HCT116 (cell line): ENCODE data around the gene OR6Q1. TPM values are rescaled to one million over a fixed set of nuclear protein-coding genes. Genes with fewer than 3 reads are reported as not detected.

ENCODE experiments used
- ATAC-seq: fragments of 200-7000 bp; cut with Tn5 transposase; 2 replicates; pipeline ENCODE4 v1.9.1; 2020; ENCODE audit warnings: mild to moderate bottlenecking, moderate library complexity
- BruUV-seq: library from RNA; stranded (reverse); fragments of 400-500 nt; replicated peaks from 2 replicates; lab custom pipeline; 2021; lab: Mats Ljungman, UMichigan
- CTCF ChIA-PET: fragments of 300-600 bp; sonication (Branson Sonifier 250); formaldehyde crosslinking; loops from one replicate; lab custom pipeline; 2021; ENCODE audit warnings: antibody characterized with exemption; lab: Charles Lee
- POLR2A ChIA-PET: fragments of 300-600, 350-600 bp; sonication (Branson Sonifier 250); formaldehyde crosslinking; loops from one replicate; lab custom pipeline; 2021; ENCODE audit warnings: antibody characterized with exemption; lab: Charles Lee
- RAD21 ChIA-PET, 2 experiments: fragments of 300-600 bp; sonication (Branson Sonifier 250); formaldehyde crosslinking; loops; one replicate each; lab custom pipeline; 2023; ENCODE audit warnings: low total read pairs in 2 of 2; ENCODE audit not compliant: uncharacterized antibody in 2 of 2, unreplicated experiment in 2 of 2, low non-redundant PET in 1 of 2; lab: Charles Lee
- DNase-seq: peaks from one replicate; pipeline ENCODE4 v3.0.0-alpha.2; 2010; ENCODE audit warnings: low read depth, low spot score
- H2AFZ ChIP-seq: fragments of 200-600 bp; shearing (Covaris generic), sonication (generic); 2 replicates; pipeline ENCODE4 v1.6.1; 2017; ENCODE audit warnings: low read depth, mixed run types, mixed read lengths, antibody characterized with exemption, low read length; ENCODE audit not compliant: poor library complexity, severe bottlenecking
- H3K27ac ChIP-seq: 2 replicates; pipeline ENCODE4 v1.5.1; 2012; ENCODE audit warnings: low read depth, low read length
- H3K27me3 ChIP-seq: fragments of 200-600 bp; sonication (generic); 2 replicates; pipeline ENCODE4 v1.6.1; 2016; ENCODE audit warnings: mixed run types, low read length, mixed read lengths; ENCODE audit not compliant: insufficient read depth
- H3K36me3 ChIP-seq, 2 experiments: fragments of 200-500 bp in 1 of 2; fragments of 200-600 bp in 1 of 2; sonication (Bioruptor generic) in 1 of 2; sonication (generic) in 1 of 2; 2 replicates each; pipeline versions ENCODE4 v1.5.1 to v1.6.1; 2014 to 2016; ENCODE audit warnings: low read length in 2 of 2, inconsistent platforms in 1 of 2, mixed read lengths in 1 of 2, mixed run types in 1 of 2; ENCODE audit not compliant: insufficient read depth in 2 of 2, control insufficient read depth in 1 of 2
- H3K4me1 ChIP-seq, 2 experiments: fragments of 200-600 bp in 1 of 2; sonication (generic) in 1 of 2; 2 replicates each; pipeline versions ENCODE4 v1.5.1 to v1.6.1; 2012 to 2017; ENCODE audit warnings: low read length in 2 of 2, inconsistent platforms in 1 of 2, mild to moderate bottlenecking in 1 of 2, mixed read lengths in 1 of 2, mixed run types in 1 of 2, moderate library complexity in 1 of 2; ENCODE audit not compliant: insufficient read depth in 2 of 2, control insufficient read depth in 1 of 2
- H3K4me2 ChIP-seq: fragments of 200-600 bp; sonication (generic); 2 replicates; pipeline ENCODE4 v1.6.1; 2017; ENCODE audit warnings: mixed run types, low read length, mixed read lengths
- H3K4me3 ChIP-seq, 2 experiments: fragments of 200-600 bp in 1 of 2; sonication (generic) in 1 of 2; replicated peaks in 1 of 2; 2 replicates each; pipeline ENCODE4 v1.5.1; 2011 to 2016; ENCODE audit warnings: low read length in 2 of 2, control low read depth in 1 of 2, low read depth in 1 of 2, mild to moderate bottlenecking in 1 of 2, mixed read lengths in 1 of 2, mixed run types in 1 of 2
- H3K79me2 ChIP-seq: fragments of 200-600 bp; sonication (generic); 2 replicates; pipeline ENCODE4 v1.6.1; 2017; ENCODE audit warnings: mild to moderate bottlenecking, mixed run types, low read length, moderate library complexity, mixed read lengths; ENCODE audit not compliant: insufficient read depth
- H3K9ac ChIP-seq: fragments of 200-600 bp; sonication (generic); 2 replicates; pipeline ENCODE4 v1.6.1; 2016; ENCODE audit warnings: low read length, mixed read lengths
- H3K9me2 ChIP-seq: fragments of 200-600 bp; sonication (generic), shearing (Covaris generic); 2 replicates; pipeline ENCODE4 v1.6.1; 2017; ENCODE audit warnings: mixed run types, mild to moderate bottlenecking, moderate library complexity; ENCODE audit not compliant: insufficient read depth
- H3K9me3 ChIP-seq, 2 experiments: fragments of 200-500 bp in 1 of 2; fragments of 200-600 bp in 1 of 2; sonication (Bioruptor generic) in 1 of 2; sonication (generic) in 1 of 2; 2 replicates each; pipeline ENCODE4 v1.6.1; 2014 to 2017; ENCODE audit warnings: low read length in 2 of 2, mixed read lengths in 2 of 2, inconsistent platforms in 1 of 2, low read depth in 1 of 2, mild to moderate bottlenecking in 1 of 2, mixed run types in 1 of 2, moderate library complexity in 1 of 2; ENCODE audit not compliant: control insufficient read depth in 1 of 2, insufficient read depth in 1 of 2
- H4K20me1 ChIP-seq: fragments of 200-600 bp; sonication (generic), shearing (Covaris generic); 2 replicates; pipeline ENCODE4 v1.6.1; 2017; ENCODE audit warnings: mixed run types, mild to moderate bottlenecking, moderate library complexity; ENCODE audit not compliant: insufficient read depth
- CBX3 ChIP-seq: IDR thresholded peaks from 2 replicates; pipeline ENCODE4 v1.6.1; 2012; ENCODE audit warnings: low read depth
- CEBPB ChIP-seq: IDR thresholded peaks from 2 replicates; pipeline ENCODE4 v1.6.1; 2012; ENCODE audit warnings: low read depth
- CTCF ChIP-seq, 3 experiments: fragments of 200-600 bp in 1 of 3; sonication (generic) in 1 of 3; IDR thresholded peaks in 2 of 3; conservative IDR thresholded peaks in 1 of 3; 2 replicates each; pipeline ENCODE4 v1.5.1; 2012 to 2017; ENCODE audit warnings: low read depth in 2 of 3, low read length in 2 of 3, antibody characterized with exemption in 1 of 3, borderline replicate concordance in 1 of 3, control low read depth in 1 of 3, mild to moderate bottlenecking in 1 of 3, mixed read lengths in 1 of 3, mixed run types in 1 of 3, moderate library complexity in 1 of 3; ENCODE audit not compliant: insufficient read depth in 1 of 3
- EGR1 ChIP-seq: IDR thresholded peaks from 2 replicates; pipeline ENCODE4 v1.6.1; 2012; ENCODE audit warnings: low read depth
- FOSL1 ChIP-seq: IDR thresholded peaks from 2 replicates; pipeline ENCODE4 v1.6.1; 2012; ENCODE audit warnings: low read depth
- POLR2A ChIP-seq: IDR thresholded peaks from 2 replicates; pipeline ENCODE4 v1.7.0; 2011; ENCODE audit warnings: borderline replicate concordance; ENCODE audit not compliant: insufficient read depth, insufficient read length; ENCODE audit errors: extremely low read depth
- POLR2AphosphoS5 ChIP-seq: IDR thresholded peaks from 2 replicates; pipeline ENCODE4 v1.6.1; 2011; ENCODE audit warnings: mild to moderate bottlenecking, low read depth, low read length, moderate library complexity
- SIN3A ChIP-seq: IDR thresholded peaks from 2 replicates; pipeline ENCODE4 v1.6.1; 2012; ENCODE audit warnings: low read depth
- SP1 ChIP-seq: IDR thresholded peaks from 2 replicates; pipeline ENCODE4 v1.6.1; 2012; ENCODE audit warnings: low read depth
- TCF7L2 ChIP-seq: IDR thresholded peaks from 2 replicates; pipeline ENCODE4 v1.7.0; 2011; ENCODE audit warnings: borderline replicate concordance, inconsistent platforms; ENCODE audit not compliant: insufficient read depth, insufficient read length; ENCODE audit errors: extremely low read depth
- YY1 ChIP-seq: IDR thresholded peaks from 2 replicates; pipeline ENCODE4 v1.6.1; 2011; ENCODE audit warnings: low read length, low read depth, moderate library complexity, mild to moderate bottlenecking; ENCODE audit not compliant: insufficient replicate concordance; ENCODE audit errors: extremely low read depth
- ZBTB33 ChIP-seq: IDR thresholded peaks from 2 replicates; pipeline ENCODE4 v1.6.1; 2011; ENCODE audit warnings: mild to moderate bottlenecking, low read length, moderate library complexity; ENCODE audit not compliant: insufficient replicate concordance; ENCODE audit errors: extremely low read depth
- ZFX ChIP-seq: fragments of 450-650 bp; IDR thresholded peaks from 2 replicates; pipeline ENCODE4 v1.6.1; 2017
- intact Hi-C: fragments of 100-400 bp; cut with micrococcal nuclease; formaldehyde crosslinking; loops from 2 replicates; pipeline ENCODE4 v1.10.0; 2022
- total RNA-seq: library from RNA; stranded (reverse); gene quantifications from one replicate; pipeline ENCODE4 v1.2.1, GENCODE V29; 2021; ENCODE audit not compliant: unreplicated experiment

OR6Q1 gene
- total RNA-seq, 1 experiment from 2014 or later = not detected

GRCh38 chr11:58024601-58025091 is 6.1 kb upstream of the OR6Q1 start:
- intact Hi-C loops = no loop called here
- no peak for ATAC-seq

More at GRCh38 chr11:58024601-58025091, 6.1 kb upstream of the OR6Q1 start:
- Histone ChIP-seq H3K36me3 (no peaks in the 10 kb centered on the region), H3K9me3 (no peaks in the 10 kb centered on the region)
- ChIA-PET POLR2A (no interaction called here), CTCF (no interaction called here)
- TF ChIP-seq POLR2AphosphoS5 (no peak), CEBPB (no peak), ZBTB33 (no peak), SP1 (no peak), CBX3 (no peak), SIN3A (no peak), EGR1 (no peak), POLR2A (no peak), YY1 (no peak), FOSL1 (no peak), TCF7L2 (no peak), ZFX (no peak), CTCF (IDR thresholded peaks at IDR 0.05 in 2 of 3, conservative IDR thresholded peaks at IDR 0.05 in 1 of 3; ENCODE audit: borderline replicate concordance in 1 of 3, insufficient read depth in 1 of 3, low read depth in 2 of 3, low read length in 2 of 3) (no peak)
- TF ChIP-seq, all 23 proteins: peak for 0
- no peaks in the 10 kb centered on the region for H3K27me3 ChIP-seq
- H3K27ac ChIP-seq = no peak overlapping the region
- BruUV-seq = no TSS peak
- H3K9me2 ChIP-seq = no peaks in the 10 kb centered on the region
- RAD21 ChIA-PET = no interaction called here
- H3K79me2 ChIP-seq = no peaks in the 10 kb centered on the region
- H3K4me2 ChIP-seq = no peak overlapping the region
- no peak for DNase-seq
- no peaks in the 10 kb centered on the region for H3K4me1 ChIP-seq
- no peak overlapping the region for H2AFZ ChIP-seq
- H3K4me3 ChIP-seq = no peak overlapping the region
- no peaks in the 10 kb centered on the region for H4K20me1 ChIP-seq
- no peak overlapping the region for H3K9ac ChIP-seq
